Heart left ventricle (tissue), 16 donors: ENCODE data around the gene ARHGAP26. TPM values are rescaled to one million over a fixed set of nuclear protein-coding genes. Genes with fewer than 3 reads are reported as not detected.

Source experiments
- ATAC-seq, 4 donors: fragments of 200-7000 bp; cut with Tn5 transposase; one replicate each; pipeline ENCODE4 v1.9.1; 2020 to 2022; ENCODE audit warnings: moderate library complexity in 4 of 4, mild to moderate bottlenecking in 3 of 4, moderate number of reproducible peaks in 1 of 4
- DNase-seq, 5 donors: peaks; one replicate each; pipeline ENCODE4 v3.0.0-alpha.2; 2020
- H3K27ac ChIP-seq, 12 donors: fragments of 200-600 bp; sonication (generic) in 4 of 12; one replicate each; pipeline versions ENCODE4 v1.5.0 to v1.8.0; 2016 to 2022; ENCODE audit warnings: mild to moderate bottlenecking in 2 of 12
- H3K27me3 ChIP-seq, 9 donors: fragments of 200-600 bp; sonication (generic) in 2 of 9; one replicate each; pipeline versions ENCODE4 v1.5.1 to v1.8.0; 2016 to 2022; ENCODE audit warnings: mild to moderate bottlenecking in 3 of 9
- H3K36me3 ChIP-seq, 9 donors: fragments of 200-600 bp; sonication (generic) in 2 of 9; one replicate each; pipeline versions ENCODE4 v1.5.0 to v1.8.0; 2018 to 2022; ENCODE audit warnings: mild to moderate bottlenecking in 2 of 9
- H3K4me1 ChIP-seq, 12 donors: fragments of 200-600 bp; sonication (generic) in 4 of 12; one replicate each; pipeline versions ENCODE4 v1.5.0 to v1.8.0; 2016 to 2022; ENCODE audit warnings: mild to moderate bottlenecking in 3 of 12
- H3K4me3 ChIP-seq, 12 donors: fragments of 200-600 bp; sonication (generic) in 4 of 12; one replicate each; pipeline versions ENCODE4 v1.5.0 to v1.8.0; 2017 to 2022; ENCODE audit warnings: mild to moderate bottlenecking in 9 of 12, moderate library complexity in 4 of 12
- H3K9me3 ChIP-seq, 12 donors: fragments of 200-600 bp; sonication (generic) in 4 of 12; one replicate each; pipeline versions ENCODE4 v1.5.0 to v1.8.0; 2016 to 2022; ENCODE audit warnings: mild to moderate bottlenecking in 1 of 12
- CTCF ChIP-seq, 12 donors: fragments of 200-600 bp; sonication (generic) in 4 of 12; IDR thresholded peaks; one replicate each; pipeline versions ENCODE4 v1.5.0 to v1.8.0; 2018 to 2022; ENCODE audit warnings: antibody characterized with exemption in 12 of 12, mild to moderate bottlenecking in 5 of 12
- POLR2A ChIP-seq, 2 donors: fragments of 450-650 bp; IDR thresholded peaks; one replicate each; pipeline ENCODE4 v1.6.1; 2017; ENCODE audit warnings: antibody characterized with exemption in 2 of 2, mild to moderate bottlenecking in 2 of 2, moderate library complexity in 2 of 2
- WGBS, 4 donors: extraction: QIAGEN DNeasy Blood & Tissue Kit in 2 of 4; methylation state at CpG; one replicate each; pipeline versions ENCODE4 v1.1.5 to v1.1.7; 2013 to 2018; 5-methylcytosine and 5-hydroxymethylcytosine counted together
- intact Hi-C, 10 donors: fragments of 100-400 bp; cut with DNase I; formaldehyde crosslinking; loops; one replicate each; pipeline versions ENCODE4 v1.11.1 to v1.14.2; 2022
- polyA plus RNA-seq, 2 donors: library from polyadenylated mRNA; stranded (reverse); fragments of 200-250 nt; gene quantifications; one replicate each; pipeline ENCODE4 v1.2.3, GENCODE V29; 2013
- total RNA-seq, 9 donors: library from RNA; depleted of rRNA in 2 of 9; stranded (reverse); fragments of >200 nt in 2 of 9; fragmentation: NEBNext Ultra II Directional in 3 of 9; extraction: Animal tissue kit (Norgen Biotek cat#: 25700) in 3 of 9; gene quantifications; one replicate each; pipeline versions ENCODE4 v1.1.0 to v1.2.4, GENCODE V29; 2016 to 2023
- donor health status: ischemic (EF 13 %, LVEDD 7.1; RV severe dilation, severe dysfunction).
- donor health status: healthy with polysubstance abuse.
- donor health status: DM: no; HTN: yes; CAD: no.
- donor health status: DM: no; HTN: no; CAD: no.
- donor health status: ischemic (EF 25% LVEDD 6.9; RV normal size, moderate dysfunction).
- donor health status: ischemic (EF 25% LVEDD 5.7; RV mildly dilated, moderate dysfunction).
- donor health status: healthy.
- donor health status: DM: yes; HTN: yes; CAD: no.
- donor health status: ischemic (EF 35%, LVEDD 5.7; RV mildly dilated, moderate dysfunction).
- donor health status: nonischemic (EF 11% LVEDD 7.7; RV severe dilation, severe dysfunction).
- donor health status: DM: yes; HTN: yes; CAD: no.
- donor health status: PGD.
- donor health status: ischemic (EF 29% LVEDD 5.4; RV normal size, mild dysfunction).
- donor health status: nonischemic (EF 23%, LVEDD 6.1; RV moderate dilation, normal function).

Gene ARHGAP26
- total and polyA plus RNA-seq, 11 donors, result 11.9 to 52.1 (median 33.7) TPM

- H3K4me3 ChIP-seq, result no peak overlapping the region
- peak overlapping the region in 5 of 12 donors; percentile 6 to 78 (median 30) for H3K27ac ChIP-seq
- TF ChIP-seq CTCF (IDR thresholded peaks at IDR 0.05) (no peak), POLR2A (IDR thresholded peaks at IDR 0.05) (no peak)
- H3K4me1 ChIP-seq, result peaks cover 4 to 97% (median 69%) of the 10 kb centered on the region in 12 donors
- no peaks in the 10 kb centered on the region for H3K27me3 ChIP-seq
- DNase-seq (no peak), ATAC-seq (no peak)
- H3K36me3 ChIP-seq, result peaks cover 0 to 21% (median 7%) of the 10 kb centered on the region in 9 donors
- no peaks in the 10 kb centered on the region for H3K9me3 ChIP-seq
- intact Hi-C loops, result loop anchor here in 2 of 10 donors (2.0 to 10.0 kb wide), 2 partner anchors 14 to 280 kb away; no protein-coding TSS in a partner anchor
- WGBS, 4 donors, result 73 to 82% (median 78%) methylated on average over 5 of the region's 5 CpGs
Observed at GRCh38 chr5:142935014-142935413, 164.8 kb downstream of the ARHGAP26 start.

- H3K27ac ChIP-seq, result peak overlapping the region in 5 of 12 donors; percentile 16 to 45 (median 20)
- no peak for TF ChIP-seq POLR2A (IDR thresholded peaks at IDR 0.05)
- no peak for TF ChIP-seq CTCF (IDR thresholded peaks at IDR 0.05)
- H3K36me3 ChIP-seq, result peaks cover 0 to 16% (median 6%) of the 10 kb centered on the region in 9 donors
- ATAC-seq (no peak), DNase-seq (no peak)
- intact Hi-C loops, result loop anchor here in 1 of 10 donors (10.0 kb wide), 1 partner anchor 277 kb away; no protein-coding TSS in a partner anchor
- peaks cover 0 to 87% (median 51%) of the 10 kb centered on the region in 12 donors for H3K4me1 ChIP-seq
- WGBS, 4 donors, result 92 to 94% (median 93%) methylated on average over 4 of the region's 4 CpGs
- H3K27me3 ChIP-seq, result no peaks in the 10 kb centered on the region
- H3K9me3 ChIP-seq, result no peaks in the 10 kb centered on the region
- no peak overlapping the region for H3K4me3 ChIP-seq
Observed at GRCh38 chr5:142937374-142937773, 167.2 kb downstream of the ARHGAP26 start.

DNA sequence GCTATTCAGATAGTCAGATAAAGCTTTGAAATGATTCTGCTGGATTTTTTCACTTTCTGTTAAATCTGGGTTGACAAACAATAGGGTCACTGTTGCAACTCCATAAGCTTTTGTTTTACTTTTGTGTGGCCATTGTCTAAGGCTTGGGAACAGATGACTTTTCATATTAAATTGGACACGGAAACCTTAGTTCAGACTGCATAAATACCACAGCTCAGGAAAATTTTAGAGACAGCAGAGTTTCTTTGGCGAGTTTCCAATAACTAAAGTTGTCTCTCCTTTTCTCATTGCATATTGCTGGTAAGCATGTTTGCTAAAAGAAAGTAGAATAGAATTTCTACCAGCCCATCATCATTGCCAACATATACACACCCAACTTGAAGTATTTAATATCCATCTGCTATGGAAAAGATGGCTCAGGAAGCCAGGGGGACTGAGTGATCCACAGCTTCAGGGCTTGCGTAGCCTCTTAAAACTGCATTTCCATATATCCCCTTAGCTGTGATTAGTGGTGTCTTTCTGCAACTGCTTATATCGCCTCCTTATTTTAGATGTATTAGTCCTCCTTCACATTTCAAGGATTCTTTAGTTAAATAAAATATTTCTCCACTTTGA lies 168.2 kb downstream of the ARHGAP26 start:
- ATAC-seq, result peak in 2 of 4 donors; percentile 46 to 64
- TF ChIP-seq CTCF (IDR thresholded peaks at IDR 0.05) (no peak), POLR2A (IDR thresholded peaks at IDR 0.05) (no peak)
- Histone ChIP-seq H3K27ac (peak overlapping the region in 9 of 12 donors; percentile 3 to 45 (median 28)), H3K4me3 (no peak overlapping the region), H3K36me3 (peaks cover 0 to 6% (median 0%) of the 10 kb centered on the region in 9 donors), H3K27me3 (no peaks in the 10 kb centered on the region), H3K9me3 (no peaks in the 10 kb centered on the region), H3K4me1 (peaks cover 0 to 78% (median 41%) of the 10 kb centered on the region in 12 donors)
- no peak for DNase-seq
- WGBS, 4 donors, result 60 to 74% (median 62%) methylated on average over 4 of the region's 4 CpGs
- intact Hi-C loops, result loop anchor here in 1 of 10 donors (10.0 kb wide), 1 partner anchor 276 kb away; no protein-coding TSS in a partner anchor

- peak overlapping the region in 8 of 12 donors; percentile 2 to 45 (median 24) for H3K27ac ChIP-seq
Observed at GRCh38 chr5:142939006-142939405, 168.8 kb downstream of the ARHGAP26 start.

More at GRCh38 chr5:142939006-142939405, 168.8 kb downstream of the ARHGAP26 start:
- no peaks in the 10 kb centered on the region for H3K36me3 ChIP-seq
- H3K27me3 ChIP-seq, result no peaks in the 10 kb centered on the region
- ATAC-seq (no peak), DNase-seq (no peak)
- H3K4me1 ChIP-seq, result peaks cover 0 to 72% (median 38%) of the 10 kb centered on the region in 12 donors
- no peaks in the 10 kb centered on the region for H3K9me3 ChIP-seq
- TF ChIP-seq POLR2A (IDR thresholded peaks at IDR 0.05), result no peak
- no peak for TF ChIP-seq CTCF (IDR thresholded peaks at IDR 0.05)
- WGBS, 4 donors, result 78 to 88% (median 86%) methylated on average over 3 of the region's 3 CpGs
- intact Hi-C loops, result loop anchor here in 1 of 10 donors (10.0 kb wide), 1 partner anchor 276 kb away; no protein-coding TSS in a partner anchor
- H3K4me3 ChIP-seq, result no peak overlapping the region
